Stomach (tissue), 9 donors: ENCODE measurements around the gene RABIF. TPM values are rescaled to one million over a fixed set of nuclear protein-coding genes. Genes with fewer than 3 reads are reported as not detected.

Experiments used
- DNase-seq, 2 donors: peaks; one replicate each; pipeline versions ENCODE4 v3.0.0 to v3.0.0-alpha.2; 2013 to 2019
- H3K27ac ChIP-seq, 5 donors: fragments of 200-600 bp in 4 of 5; sonication (generic) in 4 of 5; one replicate each; pipeline ENCODE4 v1.5.1; 2013 to 2019; ENCODE audit warnings: mild to moderate bottlenecking in 1 of 5, moderate library complexity in 1 of 5
- H3K27me3 ChIP-seq, 3 donors: fragments of 200-600 bp; sonication (generic); one replicate each; pipeline ENCODE4 v1.5.1; 2017 to 2019; ENCODE audit warnings: mixed run types in 1 of 3
- H3K36me3 ChIP-seq, 4 donors: fragments of 200-600 bp; sonication (generic); 1 replicate in 3 of 4; 2 replicates in 1 of 4; pipeline ENCODE4 v1.5.1; 2016 to 2019
- H3K4me1 ChIP-seq, 4 donors: fragments of 200-600 bp; sonication (generic); one replicate each; pipeline ENCODE4 v1.5.1; 2016 to 2019
- H3K4me3 ChIP-seq, 4 donors: fragments of 200-600 bp; sonication (generic) in 3 of 4; one replicate each; pipeline ENCODE4 v1.5.1; 2016 to 2019; ENCODE audit warnings: mild to moderate bottlenecking in 1 of 4
- H3K9me3 ChIP-seq, 4 donors: fragments of 200-600 bp; sonication (generic); one replicate each; pipeline ENCODE4 v1.5.1; 2016 to 2019
- CTCF ChIP-seq, 7 experiments: fragments of 450-650 bp in 4 of 7; fragments of 200-600 bp in 3 of 7; sonication (generic) in 3 of 7; IDR thresholded peaks; one replicate each; pipeline ENCODE4 v1.5.1; 2016 to 2019; ENCODE audit warnings: antibody characterized with exemption in 7 of 7, control low read depth in 2 of 7, mild to moderate bottlenecking in 1 of 7
- EP300 ChIP-seq: sonication (generic); formaldehyde crosslinking; IDR thresholded peaks from one replicate; pipeline ENCODE4 v1.6.1; 2017; ENCODE audit warnings: antibody characterized with exemption
- POLR2A ChIP-seq, 4 donors: fragments of 450-650 bp; IDR thresholded peaks; one replicate each; pipeline ENCODE4 v1.6.1; 2016; ENCODE audit warnings: antibody characterized with exemption in 4 of 4, control low read depth in 2 of 4, mild to moderate bottlenecking in 1 of 4, moderate library complexity in 1 of 4
- POLR2AphosphoS5 ChIP-seq, 3 donors: sonication (generic); formaldehyde crosslinking; IDR thresholded peaks; one replicate each; pipeline ENCODE4 v1.6.1; 2016; ENCODE audit warnings: antibody characterized with exemption in 3 of 3
- WGBS, 5 donors: extraction: QIAGEN DNeasy Blood & Tissue Kit in 3 of 5; methylation state at CpG; one replicate each; pipeline versions ENCODE4 v1.1.5 to v1.1.7; 2013 to 2018; 5-methylcytosine and 5-hydroxymethylcytosine counted together
- intact Hi-C: fragments of 100-400 bp; cut with DNase I; formaldehyde crosslinking; loops from one replicate; pipeline ENCODE4 v1.15.1; 2023; ENCODE audit warnings: low total_unique reads
- polyA plus RNA-seq, 3 donors: library from polyadenylated mRNA; stranded (reverse); fragments of 200-250 nt; gene quantifications; one replicate each; pipeline ENCODE4 v1.2.3, GENCODE V29; 2013
- total RNA-seq, 5 donors: library from RNA; depleted of rRNA; stranded (reverse); fragments of >200 nt; gene quantifications; one replicate each; pipeline versions ENCODE4 v1.1.0 to v1.2.3, GENCODE V29; 2014 to 2016
- donor health status: healthy with polysubstance abuse.
- donor health status: Bipolar disorder and iron deficiency.
- donor health status: healthy.

Gene RABIF
- total and polyA plus RNA-seq, 8 donors = 0.45 to 9.1 (median 5.0) TPM; not detected in 2

GRCh38 chr1:202934755-202935154 is 45.8 kb upstream of the RABIF start:
- no peak for TF ChIP-seq POLR2A (IDR thresholded peaks at IDR 0.05)
- TF ChIP-seq POLR2AphosphoS5 (IDR thresholded peaks at IDR 0.05) = no peak
- TF ChIP-seq EP300 = no peak
- no peak for TF ChIP-seq CTCF (IDR thresholded peaks at IDR 0.05)
- no peak for DNase-seq
- WGBS, 5 donors = 81 to 90% (median 85%) methylated on average over 3 of the region's 3 CpGs
- no peaks in the 10 kb centered on the region for H3K4me1 ChIP-seq
- intact Hi-C loops = no loop called here
- no peaks in the 10 kb centered on the region for H3K27me3 ChIP-seq
- H3K4me3 ChIP-seq = no peak overlapping the region
- peaks cover 0 to 6% (median 3%) of the 10 kb centered on the region in 4 donors for H3K36me3 ChIP-seq
- no peak overlapping the region for H3K27ac ChIP-seq
- no peaks in the 10 kb centered on the region for H3K9me3 ChIP-seq

- Histone ChIP-seq H3K36me3 (no peaks in the 10 kb centered on the region), H3K27ac (no peak overlapping the region), H3K9me3 (no peaks in the 10 kb centered on the region), H3K27me3 (no peaks in the 10 kb centered on the region), H3K4me3 (no peak overlapping the region), H3K4me1 (peaks cover 0 to 4% (median 3%) of the 10 kb centered on the region in 4 donors)
- intact Hi-C loops = no loop called here
- WGBS, 5 donors = 91 to 96% (median 92%) methylated on average over 2 of the region's 2 CpGs
- TF ChIP-seq POLR2A (IDR thresholded peaks at IDR 0.05) (no peak), EP300 (no peak), POLR2AphosphoS5 (IDR thresholded peaks at IDR 0.05) (no peak), CTCF (IDR thresholded peaks at IDR 0.05) (no peak)
- DNase-seq = no peak
Measured at GRCh38 chr1:202932476-202932875, 43.5 kb upstream of the RABIF start.

GRCh38 chr1:202926581-202927491 is 37.9 kb upstream of the RABIF start, which contains the start of gene KLHL12:
Gene KLHL12, minus strand, starts transcription at chr1:202927234. Its CDS starts 2,072 bp downstream, at chr1:202925162.
- H3K4me3 ChIP-seq = peak within 1 kb of the TSS; percentile 68 to 81 (median 74)
- no peaks in the 10 kb centered on the region for H3K27me3 ChIP-seq
- H3K36me3 ChIP-seq = peaks cover 4 to 26% (median 13%) of the 10 kb centered on the region in 4 donors
- TF ChIP-seq POLR2A (IDR thresholded peaks at IDR 0.05) (peak in 2 of 4 donors; percentile 67 to 82), POLR2AphosphoS5 (IDR thresholded peaks at IDR 0.05) (peak; percentile 86 to 94 (median 90)), CTCF (IDR thresholded peaks at IDR 0.05) (peak in 5 of 7 experiments; percentile 50 to 81 (median 60)), EP300 (no peak)
- intact Hi-C loops = no loop called here
- H3K27ac ChIP-seq = peak within 1 kb of the TSS; percentile 90 to 98 (median 95)
- WGBS, 5 donors = 0 to 1% (median 1%) methylated on average over 29 to 57 of the region's 57 CpGs
- peak; percentile 98 to 99 for DNase-seq
- H3K9me3 ChIP-seq = no peaks in the 10 kb centered on the region
- H3K4me1 ChIP-seq = peaks cover 0 to 51% (median 31%) of the 10 kb centered on the region in 4 donors

- H3K4me1 ChIP-seq = peaks cover 0 to 52% (median 31%) of the 10 kb centered on the region in 4 donors
- TF ChIP-seq POLR2A (IDR thresholded peaks at IDR 0.05) (no peak), POLR2AphosphoS5 (IDR thresholded peaks at IDR 0.05) (no peak), CTCF (IDR thresholded peaks at IDR 0.05) (no peak)
- 88 to 92% (median 90%) methylated on average over 3 of the region's 3 CpGs for WGBS, 5 donors
- DNase-seq = no peak
- peaks cover 15 to 40% (median 27%) of the 10 kb centered on the region in 4 donors for H3K36me3 ChIP-seq
- no peak overlapping the region for H3K4me3 ChIP-seq
- H3K27me3 ChIP-seq = no peaks in the 10 kb centered on the region
- no peak overlapping the region for H3K27ac ChIP-seq
- H3K9me3 ChIP-seq = no peaks in the 10 kb centered on the region
- intact Hi-C loops = no loop called here
Measured at GRCh38 chr1:202923533-202923932, 34.6 kb upstream of the RABIF start.
